IPS-18c (cell line): Measurements from ENCODE around the gene THAP3.
"Not testable (repeated sequence)": the region's sequence is repeated elsewhere in the genome, so short reads cannot be mapped to it uniquely, and the experiment has no call there.

ENCODE experiments used
- H3K4me3 ChIP-seq: 2 replicates; pipeline ENCODE4 v1.7.0; 2013; ENCODE audit warnings: low read depth, mild to moderate bottlenecking, low read length, moderate library complexity; ENCODE audit not compliant: insufficient read depth
- H3K9me3 ChIP-seq: one replicate; pipeline ENCODE4 v1.6.1; 2013; ENCODE audit warnings: mild to moderate bottlenecking, low read length, moderate library complexity; ENCODE audit not compliant: control insufficient read depth, insufficient read depth

The THAP3 gene

GRCh38 chr1:6623269-6623965, 1.3 kb upstream of the THAP3 start:
- no peaks in the 10 kb centered on the region for H3K9me3 ChIP-seq
- H3K4me3 ChIP-seq = no peak overlapping the region

GRCh38 chr1:6625584-6626149, 999 bp downstream of the THAP3 start:
- Histone ChIP-seq H3K4me3 (peak overlapping the region; percentile 82), H3K9me3 (no peaks in the 10 kb centered on the region)

GRCh38 chr1:6627031-6627430, 2.4 kb downstream of the THAP3 start:
- Histone ChIP-seq H3K4me3 (peak overlapping the region; percentile 1; the same call in 1 of the 2 replicates), H3K9me3 (no peaks in the 10 kb centered on the region)

GRCh38 chr1:6627841-6628545, 3.3 kb downstream of the THAP3 start:
- Histone ChIP-seq H3K4me3 (no peak overlapping the region), H3K9me3 (no peaks in the 10 kb centered on the region)

GRCh38 chr1:6628971-6629479, 4.4 kb downstream of the THAP3 start:
- Histone ChIP-seq H3K4me3 (no peak overlapping the region), H3K9me3 (no peaks in the 10 kb centered on the region)

GRCh38 chr1:6630027-6630426, 5.4 kb downstream of the THAP3 start:
- Histone ChIP-seq H3K9me3 (no peaks in the 10 kb centered on the region), H3K4me3 (no peak overlapping the region)

- no peaks in the 10 kb centered on the region for H3K9me3 ChIP-seq
- no peak overlapping the region for H3K4me3 ChIP-seq
Measured at GRCh38 chr1:6631058-6631457, 6.4 kb downstream of the THAP3 start.

- Histone ChIP-seq H3K4me3 (no peak overlapping the region), H3K9me3 (no peaks in the 10 kb centered on the region)
Measured at GRCh38 chr1:6632588-6633514, 8.2 kb downstream of the THAP3 start.

- Histone ChIP-seq H3K4me3 (no peak overlapping the region), H3K9me3 (no peaks in the 10 kb centered on the region)
Measured at GRCh38 chr1:6634371-6635052, 9.8 kb downstream of the THAP3 start.

- H3K9me3 ChIP-seq = peaks cover 2% of the 10 kb centered on the region
- H3K4me3 ChIP-seq = no peak overlapping the region
Measured at GRCh38 chr1:6635161-6635909, 10.7 kb downstream of the THAP3 start.

GRCh38 chr1:6635910-6636760, 11.5 kb downstream of the THAP3 start:
- peaks cover 2% of the 10 kb centered on the region for H3K9me3 ChIP-seq
- H3K4me3 ChIP-seq = no peak overlapping the region

- H3K4me3 ChIP-seq, H3K9me3 ChIP-seq: not testable (repeated sequence)
Measured at GRCh38 chr1:6636778-6637177, 12.1 kb downstream of the THAP3 start.

GRCh38 chr1:6637770-6638169, 13.1 kb downstream of the THAP3 start:
- Histone ChIP-seq H3K9me3 (peaks cover 2% of the 10 kb centered on the region), H3K4me3 (no peak overlapping the region)

GRCh38 chr1:6638226-6638625, 13.6 kb downstream of the THAP3 start:
- H3K9me3 ChIP-seq = peaks cover 2% of the 10 kb centered on the region
- no peak overlapping the region for H3K4me3 ChIP-seq

GRCh38 chr1:6640867-6641266, 16.2 kb downstream of the THAP3 start:
- H3K4me3 ChIP-seq, H3K9me3 ChIP-seq: not testable (repeated sequence)
